H1 (cell line): Measurements from ENCODE around the gene NRXN2. TPM values are rescaled to one million over a fixed set of nuclear protein-coding genes. Genes with fewer than 3 reads are reported as not detected.

Source experiments
- CTCF ChIA-PET: fragments of 300-600 bp; sonication (Branson Sonifier 250); formaldehyde crosslinking; loops from one replicate; lab custom pipeline; 2021; ENCODE audit not compliant: partially characterized antibody; lab: Charles Lee
- POLR2A ChIA-PET: fragments of 300-600 bp; sonication (Branson Sonifier 250); formaldehyde crosslinking; loops from one replicate; lab custom pipeline; 2021; ENCODE audit warnings: inconsistent platforms; ENCODE audit not compliant: partially characterized antibody; lab: Charles Lee
- DNase-seq, 2 experiments: peaks; one replicate each; pipeline versions ENCODE4 v3.0.0 to v3.0.0-alpha.2; 2010 to 2022; ENCODE audit warnings: low spot score in 2 of 2, low read depth in 1 of 2, mixed read lengths in 1 of 2
- FAIRE-seq: peaks from 2 replicates; lab custom pipeline; 2011; peaks lifted over from hg19 to GRCh38; lab: Jason Lieb, UNC
- H2AFZ ChIP-seq: 2 replicates; pipeline ENCODE4 v1.8.1; 2012; ENCODE audit warnings: low read length, inconsistent platforms
- H2AK5ac ChIP-seq: 2 replicates; pipeline ENCODE4 v1.6.1; 2013; ENCODE audit warnings: low read depth, low read length
- H2BK120ac ChIP-seq: replicated peaks from 2 replicates; pipeline ENCODE3; 2013; ENCODE audit warnings: low read depth, low read length, inconsistent platforms
- H2BK12ac ChIP-seq: 2 replicates; pipeline ENCODE4 v1.6.1; 2013; ENCODE audit warnings: low read depth, low read length
- H2BK15ac ChIP-seq: 2 replicates; pipeline ENCODE4 v1.6.1; 2013; ENCODE audit warnings: low read length
- H2BK20ac ChIP-seq: 2 replicates; pipeline ENCODE4 v1.6.1; 2013; ENCODE audit warnings: low read length
- H2BK5ac ChIP-seq: 2 replicates; pipeline ENCODE4 v1.6.1; 2013; ENCODE audit warnings: low read depth, low read length
- H3K14ac ChIP-seq: 2 replicates; pipeline ENCODE4 v1.6.1; 2013; ENCODE audit warnings: inconsistent platforms; ENCODE audit not compliant: insufficient read length
- H3K18ac ChIP-seq: 2 replicates; pipeline ENCODE4 v1.6.1; 2013; ENCODE audit warnings: low read length; ENCODE audit errors: extremely low read depth
- H3K23ac ChIP-seq: 2 replicates; pipeline ENCODE4 v1.6.1; 2013; ENCODE audit warnings: inconsistent platforms; ENCODE audit not compliant: insufficient read length
- H3K23me2 ChIP-seq: 2 replicates; pipeline ENCODE4 v1.6.1; 2013; ENCODE audit warnings: low read depth, low read length
- H3K27ac ChIP-seq: 2 replicates; pipeline ENCODE4 v1.6.1; 2011; ENCODE audit warnings: low read depth, low read length, inconsistent platforms
- H3K27me3 ChIP-seq, 4 experiments: replicated peaks in 1 of 4; 1 replicate in 1 of 4; 2 replicates in 3 of 4; pipeline versions ENCODE4 v1.6.1 to v1.8.1; 2011 to 2013; ENCODE audit warnings: low read length in 3 of 4, mild to moderate bottlenecking in 3 of 4, inconsistent platforms in 2 of 4, mixed read lengths in 2 of 4, moderate library complexity in 1 of 4; ENCODE audit not compliant: control insufficient read depth in 3 of 4, insufficient read depth in 3 of 4; ENCODE audit errors: extremely low read depth in 1 of 4
- H3K36me3 ChIP-seq, 4 experiments: 2 replicates each; pipeline versions ENCODE4 v1.6.1 to v1.8.1; 2011 to 2013; ENCODE audit warnings: mild to moderate bottlenecking in 4 of 4, low read length in 3 of 4, moderate library complexity in 2 of 4, control low read depth in 1 of 4, inconsistent platforms in 1 of 4; ENCODE audit not compliant: insufficient read depth in 4 of 4, control insufficient read depth in 2 of 4
- H3K4ac ChIP-seq: replicated peaks from 2 replicates; pipeline ENCODE3; 2013; ENCODE audit warnings: low read length, low read depth, mixed read lengths, inconsistent platforms; ENCODE audit not compliant: insufficient read length
- H3K4me1 ChIP-seq, 4 experiments: replicated peaks in 1 of 4; 1 replicate in 1 of 4; 2 replicates in 3 of 4; pipeline versions ENCODE4 v1.6.1 to v1.8.1; 2011 to 2013; ENCODE audit warnings: low read length in 3 of 4, inconsistent platforms in 2 of 4, mixed read lengths in 1 of 4; ENCODE audit not compliant: insufficient read depth in 4 of 4, control insufficient read depth in 3 of 4
- H3K4me2 ChIP-seq, 2 experiments: 2 replicates each; pipeline versions ENCODE4 v1.6.1 to v1.8.1; 2011 to 2013; ENCODE audit warnings: low read depth in 2 of 2, low read length in 2 of 2, control low read depth in 1 of 2, inconsistent platforms in 1 of 2, mild to moderate bottlenecking in 1 of 2; ENCODE audit not compliant: insufficient read depth in 1 of 2
- H3K4me3 ChIP-seq, 4 experiments: fragments of 200-600, 300-600 bp in 1 of 4; sonication (generic), shearing (Covaris generic), sonication (Bioruptor Twin) in 1 of 4; 2 replicates each; pipeline versions ENCODE4 v1.5.1 to v1.8.1; 2011 to 2016; ENCODE audit warnings: low read length in 4 of 4, low read depth in 3 of 4, control low read depth in 2 of 4, inconsistent platforms in 2 of 4, mild to moderate bottlenecking in 2 of 4, mixed read lengths in 1 of 4, moderate library complexity in 1 of 4; ENCODE audit not compliant: insufficient read depth in 2 of 4; ENCODE audit errors: extremely low read depth in 1 of 4
- H3K56ac ChIP-seq: replicated peaks from 2 replicates; pipeline ENCODE3; 2013; ENCODE audit warnings: low read depth, mild to moderate bottlenecking, mixed read lengths, low read length, inconsistent platforms; ENCODE audit not compliant: insufficient read length
- H3K79me1 ChIP-seq: 2 replicates; pipeline ENCODE4 v1.6.1; 2013; ENCODE audit warnings: low read depth, low read length, control low read depth
- H3K79me2 ChIP-seq, 2 experiments: 2 replicates each; pipeline versions ENCODE4 v1.6.1 to v1.8.1; 2012 to 2013; ENCODE audit warnings: low read length in 2 of 2, mild to moderate bottlenecking in 2 of 2, inconsistent platforms in 1 of 2; ENCODE audit not compliant: insufficient read depth in 2 of 2, control insufficient read depth in 1 of 2
- H3K9ac ChIP-seq, 4 experiments: replicated peaks in 1 of 4; 1 replicate in 1 of 4; 2 replicates in 3 of 4; pipeline versions ENCODE4 v1.6.1 to v1.8.1; 2011 to 2013; ENCODE audit warnings: low read depth in 3 of 4, low read length in 3 of 4, control low read depth in 2 of 4, mild to moderate bottlenecking in 2 of 4, moderate library complexity in 2 of 4, inconsistent platforms in 1 of 4; ENCODE audit errors: extremely low read depth in 1 of 4
- H3K9me3 ChIP-seq, 2 experiments: 2 replicates each; pipeline versions ENCODE4 v1.6.1 to v1.8.1; 2012 to 2013; ENCODE audit warnings: mild to moderate bottlenecking in 2 of 2, moderate library complexity in 2 of 2, control low read depth in 1 of 2, inconsistent platforms in 1 of 2, low read depth in 1 of 2, low read length in 1 of 2, mixed read lengths in 1 of 2; ENCODE audit not compliant: insufficient read depth in 2 of 2
- H4K20me1 ChIP-seq, 2 experiments: replicated peaks in 1 of 2; 2 replicates each; pipeline versions ENCODE3 to v1.8.1; 2011 to 2013; ENCODE audit warnings: inconsistent platforms in 2 of 2, low read length in 2 of 2, mild to moderate bottlenecking in 1 of 2; ENCODE audit not compliant: insufficient read depth in 2 of 2, control insufficient read depth in 1 of 2
- H4K5ac ChIP-seq: 2 replicates; pipeline ENCODE4 v1.6.1; 2013; ENCODE audit warnings: low read length, low read depth, mixed read lengths, inconsistent platforms; ENCODE audit not compliant: insufficient read length
- H4K8ac ChIP-seq: 2 replicates; pipeline ENCODE4 v1.8.0; 2013; ENCODE audit warnings: mild to moderate bottlenecking, moderate library complexity, low read length, inconsistent platforms; ENCODE audit not compliant: insufficient read depth; ENCODE audit errors: extremely low read depth
- H4K91ac ChIP-seq: replicated peaks from 2 replicates; pipeline ENCODE3; 2013; ENCODE audit warnings: low read length, mixed read lengths, inconsistent platforms; ENCODE audit not compliant: insufficient read length
- ASH2L ChIP-seq: fragments of 200-600, 300-600 bp; sonication (generic); IDR thresholded peaks from one replicate; pipeline ENCODE4 v1.7.1; 2017; ENCODE audit warnings: low read length
- POLR2AphosphoS5 ChIP-seq: IDR thresholded peaks from 2 replicates; pipeline ENCODE4 v1.6.1; 2011; ENCODE audit warnings: low read depth, low read length
- RAD21 ChIP-seq, 2 experiments: IDR thresholded peaks in 1 of 2; conservative IDR thresholded peaks in 1 of 2; 2 replicates each; pipeline ENCODE4 v1.6.1; 2011; ENCODE audit warnings: low read depth in 2 of 2, low read length in 2 of 2, improper control_type of control experiment in 1 of 2, inconsistent platforms in 1 of 2, mild to moderate bottlenecking in 1 of 2, moderate library complexity in 1 of 2
- RNF2 ChIP-seq: fragments of 200-900, 300-1000 bp; sonication (generic); IDR thresholded peaks from 2 replicates; pipeline ENCODE4 v1.7.1; 2016; ENCODE audit warnings: borderline replicate concordance, low read depth, mild to moderate bottlenecking, antibody characterized with exemption, low read length; ENCODE audit not compliant: poor library complexity, severe bottlenecking; ENCODE audit errors: missing control alignments
- WGBS, 2 experiments: shearing (Covaris generic) in 1 of 2; methylation state at CpG; one replicate each; pipeline versions ENCODE4 v1.1.6 to v1.1.7; 2013 to 2015; ENCODE audit warnings: low lambda C conversion rate in 2 of 2, mixed read lengths in 2 of 2, inconsistent platforms in 1 of 2, low coverage in 1 of 2, missing lambda C conversion rate in 1 of 2; ENCODE audit not compliant: insufficient replicate concordance in 2 of 2, insufficient coverage in 1 of 2, insufficient read length in 1 of 2; ENCODE audit errors: extremely low coverage in 1 of 2, missing lambda C conversion rate in 1 of 2; 5-methylcytosine and 5-hydroxymethylcytosine counted together
- polyA plus RNA-seq, 7 experiments: library from polyadenylated mRNA; depleted of rRNA in 3 of 7; stranded (reverse) in 5 of 7; unstranded in 2 of 7; fragments of >200 nt in 5 of 7; fragments of 200-250 nt in 2 of 7; gene quantifications; 1 replicate in 5 of 7; 2 replicates in 1 of 7; 4 replicates in 1 of 7; pipeline versions ENCODE4 v1.2.1 to v1.2.3, GENCODE V29; 2011 to 2013; ENCODE audit warnings: missing spikeins in 2 of 7, mixed read lengths in 2 of 7
- total RNA-seq: library from RNA; stranded (reverse); fragmentation: NEBNext Ultra II Directional; extraction: Animal tissue kit (Norgen Biotek cat#: 25700); gene quantifications from 2 replicates; pipeline ENCODE4 v1.2.1, GENCODE V29; 2021
- TF ChIP-seq, protein P1 (sequence below): IDR thresholded peaks from 2 replicates; pipeline ENCODE4 v1.6.1; 2012; ENCODE audit warnings: inconsistent platforms
- TF ChIP-seq, protein P2 (sequence below), 3 experiments: IDR thresholded peaks; 1 replicate in 2 of 3; 2 replicates in 1 of 3; pipeline versions ENCODE4 v1.5.1 to v1.6.1; 2011; ENCODE audit warnings: low read length in 3 of 3, mild to moderate bottlenecking in 3 of 3, inconsistent platforms in 2 of 3, low read depth in 1 of 3, moderate library complexity in 1 of 3; ENCODE audit not compliant: insufficient read depth in 1 of 3; ENCODE audit errors: control extremely low read depth in 1 of 3

Gene NRXN2
- total and polyA plus RNA-seq, 2 of the 8 experiments (the other 6 are each of a cell fraction or from before 2014, with no cell fraction given), result 1.3 to 11.5 TPM

DNA sequence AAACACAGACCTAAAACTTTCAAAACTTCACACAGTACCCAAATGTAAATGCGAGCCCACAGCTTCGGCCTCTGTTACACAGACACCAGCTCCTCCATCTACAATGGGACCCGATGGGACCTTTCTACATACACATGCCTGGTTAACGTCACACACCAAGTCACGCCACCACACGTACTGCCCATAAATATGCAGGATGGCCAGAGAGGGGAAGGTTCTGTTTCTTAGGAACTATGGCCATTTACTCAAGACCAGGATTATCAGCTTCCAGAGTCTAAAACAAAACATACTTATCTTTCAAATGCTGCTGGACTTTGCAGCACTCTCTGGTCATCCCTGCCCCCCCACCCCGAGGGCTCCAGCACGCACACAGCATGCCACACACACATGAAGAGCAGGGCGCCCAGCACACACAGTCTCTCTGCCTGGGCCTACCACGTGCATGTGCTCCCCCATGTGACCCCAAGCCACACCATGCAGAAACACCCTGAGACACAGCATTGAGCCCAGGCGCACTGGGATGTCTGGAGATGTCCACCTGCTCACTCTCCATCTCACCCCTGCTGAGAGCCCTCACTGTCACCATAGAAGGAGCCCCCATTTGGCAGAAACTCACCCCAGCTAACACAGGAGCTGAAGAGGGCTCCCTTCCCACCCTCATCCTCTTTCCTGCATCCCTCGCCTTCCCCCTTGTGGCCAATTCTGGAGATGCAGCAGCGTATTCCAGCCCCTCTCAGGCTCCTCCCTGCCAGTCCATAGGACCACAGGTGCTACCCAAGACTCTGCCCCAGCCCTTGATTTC is 70.2 kb downstream of the NRXN2 start:
- no peaks in the 10 kb centered on the region for H3K79me1 ChIP-seq
- no peak overlapping the region for H3K14ac ChIP-seq
- H2BK12ac ChIP-seq, result peak overlapping the region; percentile 79; the same call in 1 of the 2 replicates
- no peak overlapping the region for H3K4ac ChIP-seq
- peak; percentile 78 for FAIRE-seq
- no peak overlapping the region for H3K27ac ChIP-seq
- H2BK5ac ChIP-seq, result 0 out of 2 replicates have a peak overlapping the region, but pooled peaks have one; percentile 42
- peaks cover 0 to 5% (median 2%) of the 10 kb centered on the region in 4 experiments; a peak in 3 of 7 replicates for H3K27me3 ChIP-seq
- no peak overlapping the region for H2BK120ac ChIP-seq
- H2BK15ac ChIP-seq, result peak overlapping the region; percentile 25; the same call in 1 of the 2 replicates
- H3K9ac ChIP-seq, result no peak overlapping the region
- WGBS, 2 experiments, result 63% methylated on average over 13 of the region's 13 CpGs; no CpG with 5 or more reads in 1 of the 2 experiments
- peak overlapping the region; percentile 3 to 60; a peak in 3 of 4 replicates for H3K4me2 ChIP-seq
- H4K5ac ChIP-seq, result no peak overlapping the region
- peak overlapping the region; percentile 98 for H3K18ac ChIP-seq
- peak; percentile 67 to 99 for DNase-seq
- H3K23me2 ChIP-seq, result no peaks in the 10 kb centered on the region; the same call in 1 of the 2 replicates
- POLR2A ChIA-PET, result interaction anchor here (0.8 to 1.0 kb wide), 2 partner anchors 87 to 175 kb away, joined by 3 to 4 read pairs; no protein-coding TSS in a partner anchor
- peaks cover 0 to 8% (median 5%) of the 10 kb centered on the region in 4 experiments; a peak in 3 of 7 replicates for H3K4me1 ChIP-seq
- H3K23ac ChIP-seq, result no peak overlapping the region
- CTCF ChIA-PET, result interaction anchor here (0.7 to 15.7 kb wide), 55 partner anchors 8 to 402 kb away, joined by 3 to 201 read pairs (median 8); partner anchors contain the start of genes BATF2, PRDX5, PYGM and RASGRP2
- H3K79me2 ChIP-seq, result no peaks in the 10 kb centered on the region
- 0 out of 2 replicates have a peak overlapping the region, but pooled peaks have one; percentile 69 for H2BK20ac ChIP-seq
- H4K20me1 ChIP-seq, result peaks cover 0 to 2% of the 10 kb centered on the region in 2 experiments
- no peaks in the 10 kb centered on the region for H3K9me3 ChIP-seq
- no peak overlapping the region for H3K56ac ChIP-seq
- no peak overlapping the region for H2AK5ac ChIP-seq
- H4K8ac ChIP-seq, result peak overlapping the region; percentile 83; the same call in 1 of the 2 replicates
- peak overlapping the region in 1 of 4 experiments; percentile 15; a peak in 1 of 8 replicates for H3K4me3 ChIP-seq
- no peaks in the 10 kb centered on the region for H3K36me3 ChIP-seq
- H4K91ac ChIP-seq, result no peak overlapping the region
- H2AFZ ChIP-seq, result peak overlapping the region; percentile 86
- TF ChIP-seq POLR2AphosphoS5 (0 out of 2 replicates have a peak, but pooled peaks have one; percentile 39), RAD21 (IDR thresholded peaks at IDR 0.05 in 1 of 2, conservative IDR thresholded peaks at IDR 0.05 in 1 of 2; ENCODE audit: low read depth in 2 of 2, low read length in 2 of 2) (peak; percentile 81 to 87), ASH2L (peak; percentile 23), RNF2 (no peak)
- TF ChIP-seq, protein P1, sequence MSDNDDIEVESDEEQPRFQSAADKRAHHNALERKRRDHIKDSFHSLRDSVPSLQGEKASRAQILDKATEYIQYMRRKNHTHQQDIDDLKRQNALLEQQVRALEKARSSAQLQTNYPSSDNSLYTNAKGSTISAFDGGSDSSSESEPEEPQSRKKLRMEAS, result peak; percentile 55
- TF ChIP-seq, protein P2, sequence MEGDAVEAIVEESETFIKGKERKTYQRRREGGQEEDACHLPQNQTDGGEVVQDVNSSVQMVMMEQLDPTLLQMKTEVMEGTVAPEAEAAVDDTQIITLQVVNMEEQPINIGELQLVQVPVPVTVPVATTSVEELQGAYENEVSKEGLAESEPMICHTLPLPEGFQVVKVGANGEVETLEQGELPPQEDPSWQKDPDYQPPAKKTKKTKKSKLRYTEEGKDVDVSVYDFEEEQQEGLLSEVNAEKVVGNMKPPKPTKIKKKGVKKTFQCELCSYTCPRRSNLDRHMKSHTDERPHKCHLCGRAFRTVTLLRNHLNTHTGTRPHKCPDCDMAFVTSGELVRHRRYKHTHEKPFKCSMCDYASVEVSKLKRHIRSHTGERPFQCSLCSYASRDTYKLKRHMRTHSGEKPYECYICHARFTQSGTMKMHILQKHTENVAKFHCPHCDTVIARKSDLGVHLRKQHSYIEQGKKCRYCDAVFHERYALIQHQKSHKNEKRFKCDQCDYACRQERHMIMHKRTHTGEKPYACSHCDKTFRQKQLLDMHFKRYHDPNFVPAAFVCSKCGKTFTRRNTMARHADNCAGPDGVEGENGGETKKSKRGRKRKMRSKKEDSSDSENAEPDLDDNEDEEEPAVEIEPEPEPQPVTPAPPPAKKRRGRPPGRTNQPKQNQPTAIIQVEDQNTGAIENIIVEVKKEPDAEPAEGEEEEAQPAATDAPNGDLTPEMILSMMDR (IDR thresholded peaks at IDR 0.05; ENCODE audit: control extremely low read depth in 1 of 3, insufficient read depth in 1 of 3, low read depth in 1 of 3, low read length in 3 of 3), result peak; percentile 93 to 97 (median 94)
